Keratinocyte (primary cell): ENCODE results near the gene MMP12. TPM values are rescaled to one million over a fixed set of nuclear protein-coding genes. Genes with fewer than 3 reads are reported as not detected.

Source experiments
- DNase-seq: peaks from one replicate; pipeline ENCODE4 v3.0.0-alpha.2; 2011; ENCODE audit warnings: low read depth, missing footprints, low spot score
- FAIRE-seq: peaks from 2 replicates; lab custom pipeline; 2011; peaks lifted over from hg19 to GRCh38; lab: Jason Lieb, UNC
- H2AFZ ChIP-seq: 2 replicates; pipeline ENCODE4 v1.6.0; 2012; ENCODE audit warnings: low read length, control low read depth, inconsistent platforms; ENCODE audit not compliant: control insufficient read depth
- H3K27ac ChIP-seq: 2 replicates; pipeline ENCODE4 v1.5.1; 2011; ENCODE audit warnings: low read length; ENCODE audit not compliant: control insufficient read depth, insufficient read depth
- H3K27me3 ChIP-seq: 3 replicates; pipeline ENCODE4 v1.6.0; 2011; ENCODE audit warnings: low read length; ENCODE audit not compliant: control insufficient read depth, insufficient read depth; ENCODE audit errors: extremely low read depth
- H3K36me3 ChIP-seq, 2 experiments: 2 replicates in 1 of 2; 3 replicates in 1 of 2; pipeline ENCODE4 v1.5.1; 2011; ENCODE audit warnings: low read length in 2 of 2, mild to moderate bottlenecking in 1 of 2; ENCODE audit not compliant: control insufficient read depth in 2 of 2, insufficient read depth in 2 of 2; ENCODE audit errors: extremely low read depth in 1 of 2
- H3K4me1 ChIP-seq: 3 replicates; pipeline ENCODE4 v1.5.1; 2011; ENCODE audit warnings: low read length; ENCODE audit not compliant: control insufficient read depth, insufficient read depth; ENCODE audit errors: extremely low read depth
- H3K4me2 ChIP-seq: 3 replicates; pipeline ENCODE4 v1.6.0; 2011; ENCODE audit warnings: low read depth, low read length; ENCODE audit not compliant: control insufficient read depth, insufficient read depth; ENCODE audit errors: extremely low read depth
- H3K4me3 ChIP-seq, 3 experiments: fragments of 200-600 bp in 1 of 3; sonication (generic) in 1 of 3; 2 replicates in 2 of 3; 3 replicates in 1 of 3; pipeline ENCODE4 v1.5.1; 2011 to 2016; ENCODE audit warnings: low read length in 3 of 3, mild to moderate bottlenecking in 3 of 3, control low read depth in 2 of 3, inconsistent platforms in 1 of 3, low read depth in 1 of 3, mixed read lengths in 1 of 3, mixed run types in 1 of 3, moderate library complexity in 1 of 3; ENCODE audit not compliant: control insufficient read depth in 2 of 3, insufficient read depth in 2 of 3; ENCODE audit errors: extremely low read depth in 1 of 3
- H3K79me2 ChIP-seq: 2 replicates; pipeline ENCODE4 v1.6.0; 2012; ENCODE audit warnings: low read length; ENCODE audit not compliant: control insufficient read depth, insufficient read depth
- H3K9ac ChIP-seq: 3 replicates; pipeline ENCODE4 v1.6.0; 2011; ENCODE audit warnings: low read length; ENCODE audit not compliant: control insufficient read depth, insufficient read depth; ENCODE audit errors: extremely low read depth
- H3K9me1 ChIP-seq: 3 replicates; pipeline ENCODE4 v1.6.0; 2011; ENCODE audit warnings: low read length; ENCODE audit not compliant: control insufficient read depth, insufficient read depth; ENCODE audit errors: extremely low read depth
- H3K9me3 ChIP-seq: 2 replicates; pipeline ENCODE4 v1.5.1; 2012; ENCODE audit warnings: low read depth, low read length; ENCODE audit not compliant: control insufficient read depth
- H4K20me1 ChIP-seq: 3 replicates; pipeline ENCODE4 v1.6.0; 2011; ENCODE audit warnings: low read length; ENCODE audit not compliant: control insufficient read depth, insufficient read depth; ENCODE audit errors: extremely low read depth
- CTCF ChIP-seq, 3 experiments: IDR thresholded peaks in 1 of 3; conservative IDR thresholded peaks in 1 of 3; optimal IDR thresholded peaks in 1 of 3; 2 replicates in 2 of 3; 3 replicates in 1 of 3; pipeline versions ENCODE3 to v1.5.1; 2011; ENCODE audit warnings: low read length in 3 of 3, mild to moderate bottlenecking in 3 of 3, moderate library complexity in 2 of 3, control low read depth in 1 of 3, inconsistent platforms in 1 of 3; ENCODE audit not compliant: insufficient read depth in 2 of 3; ENCODE audit errors: extremely low read depth in 1 of 3
- EZH2 ChIP-seq: IDR thresholded peaks from one replicate; pipeline ENCODE4 v1.6.1; 2012; ENCODE audit warnings: inconsistent platforms, mild to moderate bottlenecking, low read length, moderate library complexity
- dilution Hi-C: fragments of 300-500 bp; cut with MboI; formaldehyde crosslinking; loops from one replicate; pipeline ENCODE4 v1.7.0; 2020; ENCODE audit warnings: low sequenced_read_pairs; ENCODE audit not compliant: extremely low pct_ligation_motif_present
- polyA plus RNA-seq, 5 experiments: library from polyadenylated mRNA; depleted of rRNA in 3 of 5; stranded (reverse) in 3 of 5; stranded (forward) in 1 of 5; unstranded in 1 of 5; fragments of >200 nt; gene quantifications; 1 replicate in 1 of 5; 2 replicates in 3 of 5; 3 replicates in 1 of 5; pipeline versions ENCODE4 v1.2.1 to v1.2.3, GENCODE V29; 2011 to 2012; ENCODE audit warnings: missing spikeins in 2 of 5, low read depth in 1 of 5, low replicate concordance in 1 of 5

MMP12 gene
- polyA plus RNA-seq, 1 donor (not counting 4 experiments of a cell fraction or from before 2014, with no cell fraction given) = 0.05 TPM

GRCh38 chr11:102837646-102838045, 37.1 kb downstream of the MMP12 start:
- no peak for FAIRE-seq
- TF ChIP-seq EZH2 = no peak
- TF ChIP-seq CTCF (optimal IDR thresholded peaks at IDR 0.05 in 1 of 3, IDR thresholded peaks at IDR 0.05 in 1 of 3, conservative IDR thresholded peaks at IDR 0.05 in 1 of 3; ENCODE audit: extremely low read depth in 1 of 3, insufficient read depth in 2 of 3, low read length in 3 of 3) = no peak

GRCh38 chr11:102837156-102837555, 37.6 kb downstream of the MMP12 start:
- dilution Hi-C loops = no loop called here
- FAIRE-seq = no peak
- no peak for DNase-seq

More at GRCh38 chr11:102837646-102838045, 37.1 kb downstream of the MMP12 start:
- no peaks in the 10 kb centered on the region for H4K20me1 ChIP-seq
- H3K36me3 ChIP-seq = no peaks in the 10 kb centered on the region
- no peak for DNase-seq
- no peak overlapping the region for H3K9ac ChIP-seq
- peaks cover 14% of the 10 kb centered on the region for H3K4me1 ChIP-seq
- H3K79me2 ChIP-seq = no peaks in the 10 kb centered on the region
- dilution Hi-C loops = no loop called here
- H3K27me3 ChIP-seq = no peaks in the 10 kb centered on the region
- no peaks in the 10 kb centered on the region for H3K9me3 ChIP-seq
- no peak overlapping the region for H3K4me2 ChIP-seq
- no peak overlapping the region for H3K27ac ChIP-seq
- no peaks in the 10 kb centered on the region for H3K9me1 ChIP-seq
- H2AFZ ChIP-seq = no peak overlapping the region
- no peak overlapping the region for H3K4me3 ChIP-seq

More at GRCh38 chr11:102837156-102837555, 37.6 kb downstream of the MMP12 start:
- H3K27me3 ChIP-seq = no peaks in the 10 kb centered on the region
- H3K9me1 ChIP-seq = no peaks in the 10 kb centered on the region
- peaks cover 12% of the 10 kb centered on the region for H3K4me1 ChIP-seq
- TF ChIP-seq CTCF (optimal IDR thresholded peaks at IDR 0.05 in 1 of 3, IDR thresholded peaks at IDR 0.05 in 1 of 3, conservative IDR thresholded peaks at IDR 0.05 in 1 of 3; ENCODE audit: extremely low read depth in 1 of 3, insufficient read depth in 2 of 3, low read length in 3 of 3) (no peak), EZH2 (no peak)
- H3K27ac ChIP-seq = no peak overlapping the region
- no peak overlapping the region for H2AFZ ChIP-seq
- no peaks in the 10 kb centered on the region for H4K20me1 ChIP-seq
- H3K9ac ChIP-seq = no peak overlapping the region
- H3K9me3 ChIP-seq = no peaks in the 10 kb centered on the region
- no peak overlapping the region for H3K4me3 ChIP-seq
- no peaks in the 10 kb centered on the region for H3K36me3 ChIP-seq
- H3K4me2 ChIP-seq = no peak overlapping the region
- no peaks in the 10 kb centered on the region for H3K79me2 ChIP-seq
